SJSA1 (cell line): ENCODE measurements around the gene ADARB2. TPM values are rescaled to one million over a fixed set of nuclear protein-coding genes. Genes with fewer than 3 reads are reported as not detected.

Source experiments
- DNase-seq, 2 experiments: peaks; one replicate each; pipeline ENCODE4 v3.0.0-alpha.2; 2015 to 2020; ENCODE audit warnings: low spot score in 2 of 2, low read depth in 1 of 2
- H3K27ac ChIP-seq: fragments of 250-450 bp; sonication (Bioruptor Pico); 2 replicates; pipeline ENCODE4 v1.5.1; 2020; ENCODE audit warnings: mild to moderate bottlenecking, moderate library complexity
- H3K27me3 ChIP-seq: fragments of 250-450 bp; sonication (Bioruptor Pico); replicated peaks from 2 replicates; pipeline ENCODE4 v1.5.1; 2020; ENCODE audit warnings: mild to moderate bottlenecking, moderate library complexity
- H3K36me3 ChIP-seq: fragments of 250-450 bp; sonication (Bioruptor Pico); 2 replicates; pipeline ENCODE4 v1.5.1; 2020; ENCODE audit warnings: mild to moderate bottlenecking
- H3K4me1 ChIP-seq: fragments of 250-450 bp; sonication (Bioruptor Pico); replicated peaks from 2 replicates; pipeline ENCODE4 v1.6.1; 2021; ENCODE audit warnings: mild to moderate bottlenecking
- H3K4me3 ChIP-seq: fragments of 250-450 bp; sonication (Bioruptor Pico); 2 replicates; pipeline ENCODE4 v1.5.1; 2020; ENCODE audit warnings: mild to moderate bottlenecking
- H3K9me3 ChIP-seq: fragments of 250-450 bp; sonication (Bioruptor Pico); replicated peaks from 2 replicates; pipeline ENCODE4 v1.5.1; 2020; ENCODE audit warnings: mild to moderate bottlenecking
- total RNA-seq: library from RNA; depleted of rRNA; stranded (reverse); fragments of >200 nt; shearing (Covaris generic); gene quantifications from 2 replicates; pipeline ENCODE4 v1.2.3, GENCODE V29; 2014

The ADARB2 gene
- total RNA-seq, 1 experiment from 2014 or later = not detected

GRCh38 chr10:1413823-1414222 lies 323.5 kb downstream of the ADARB2 start:
- Histone ChIP-seq H3K4me1 (no peaks in the 10 kb centered on the region), H3K9me3 (no peaks in the 10 kb centered on the region), H3K36me3 (no peaks in the 10 kb centered on the region), H3K27ac (no peak overlapping the region), H3K4me3 (no peak overlapping the region), H3K27me3 (peaks cover 17% of the 10 kb centered on the region)
- no peak for DNase-seq

GRCh38 chr10:1413256-1413655 lies 324.1 kb downstream of the ADARB2 start:
- H3K4me1 ChIP-seq = no peaks in the 10 kb centered on the region
- peak in 1 of 2 experiments; percentile 12 for DNase-seq
- no peaks in the 10 kb centered on the region for H3K9me3 ChIP-seq
- H3K27me3 ChIP-seq = peaks cover 16% of the 10 kb centered on the region
- H3K4me3 ChIP-seq = no peak overlapping the region
- no peak overlapping the region for H3K27ac ChIP-seq
- H3K36me3 ChIP-seq = no peaks in the 10 kb centered on the region

GRCh38 chr10:1412531-1413189 lies 324.7 kb downstream of the ADARB2 start:
- H3K36me3 ChIP-seq = no peaks in the 10 kb centered on the region
- H3K27ac ChIP-seq = no peak overlapping the region
- no peaks in the 10 kb centered on the region for H3K4me1 ChIP-seq
- H3K9me3 ChIP-seq = no peaks in the 10 kb centered on the region
- DNase-seq = peak in 1 of 2 experiments; percentile 36
- H3K4me3 ChIP-seq = no peak overlapping the region
- peaks cover 16% of the 10 kb centered on the region for H3K27me3 ChIP-seq

- peaks cover 16% of the 10 kb centered on the region for H3K27me3 ChIP-seq
- peak in 1 of 2 experiments; percentile 25 for DNase-seq
- H3K4me3 ChIP-seq = no peak overlapping the region
- no peaks in the 10 kb centered on the region for H3K4me1 ChIP-seq
- no peaks in the 10 kb centered on the region for H3K9me3 ChIP-seq
- H3K27ac ChIP-seq = no peak overlapping the region
- H3K36me3 ChIP-seq = no peaks in the 10 kb centered on the region
Observed at GRCh38 chr10:1411956-1412355, 325.4 kb downstream of the ADARB2 start.

GRCh38 chr10:1411451-1411850 lies 325.9 kb downstream of the ADARB2 start:
- no peak overlapping the region for H3K4me3 ChIP-seq
- no peaks in the 10 kb centered on the region for H3K9me3 ChIP-seq

GRCh38 chr10:1410469-1411395 lies 326.6 kb downstream of the ADARB2 start:
- DNase-seq = peak in 1 of 2 experiments; percentile 39
- Histone ChIP-seq H3K27ac (no peak overlapping the region), H3K36me3 (no peaks in the 10 kb centered on the region), H3K9me3 (no peaks in the 10 kb centered on the region), H3K4me3 (no peak overlapping the region), H3K4me1 (no peaks in the 10 kb centered on the region), H3K27me3 (peaks cover 18% of the 10 kb centered on the region)

More at GRCh38 chr10:1411451-1411850, 325.9 kb downstream of the ADARB2 start:
- Histone ChIP-seq H3K27ac (no peak overlapping the region), H3K36me3 (no peaks in the 10 kb centered on the region), H3K27me3 (peaks cover 16% of the 10 kb centered on the region), H3K4me1 (no peaks in the 10 kb centered on the region)
- DNase-seq = peak in 1 of 2 experiments; percentile 28

GRCh38 chr10:1410032-1410431 lies 327.3 kb downstream of the ADARB2 start:
- Histone ChIP-seq H3K36me3 (no peaks in the 10 kb centered on the region), H3K27me3 (peaks cover 20% of the 10 kb centered on the region), H3K4me1 (no peaks in the 10 kb centered on the region), H3K27ac (no peak overlapping the region), H3K9me3 (no peaks in the 10 kb centered on the region), H3K4me3 (no peak overlapping the region)
- peak in 1 of 2 experiments; percentile 12 for DNase-seq

GRCh38 chr10:1409392-1409791 lies 327.9 kb downstream of the ADARB2 start:
- H3K27me3 ChIP-seq = peaks cover 20% of the 10 kb centered on the region
- H3K4me3 ChIP-seq = no peak overlapping the region
- DNase-seq = peak in 1 of 2 experiments; percentile 33
- no peaks in the 10 kb centered on the region for H3K4me1 ChIP-seq
- no peaks in the 10 kb centered on the region for H3K36me3 ChIP-seq
- no peaks in the 10 kb centered on the region for H3K9me3 ChIP-seq
- H3K27ac ChIP-seq = no peak overlapping the region

- Histone ChIP-seq H3K4me3 (no peak overlapping the region), H3K27ac (no peak overlapping the region), H3K9me3 (no peaks in the 10 kb centered on the region), H3K4me1 (no peaks in the 10 kb centered on the region), H3K27me3 (peaks cover 20% of the 10 kb centered on the region), H3K36me3 (no peaks in the 10 kb centered on the region)
- DNase-seq = peak in 1 of 2 experiments; percentile 33
Observed at GRCh38 chr10:1408651-1409367, 328.5 kb downstream of the ADARB2 start.

- peaks cover 14% of the 10 kb centered on the region for H3K27me3 ChIP-seq
- DNase-seq = peak in 1 of 2 experiments; percentile 36
- no peak overlapping the region for H3K4me3 ChIP-seq
- H3K36me3 ChIP-seq = no peaks in the 10 kb centered on the region
- no peak overlapping the region for H3K27ac ChIP-seq
- H3K4me1 ChIP-seq = no peaks in the 10 kb centered on the region
- H3K9me3 ChIP-seq = no peaks in the 10 kb centered on the region
Observed at GRCh38 chr10:1406967-1407945, 330.1 kb downstream of the ADARB2 start.

- H3K4me3 ChIP-seq = no peak overlapping the region
Observed at GRCh38 chr10:1406132-1406966, 331.0 kb downstream of the ADARB2 start.

More at GRCh38 chr10:1406132-1406966, 331.0 kb downstream of the ADARB2 start:
- Histone ChIP-seq H3K36me3 (no peaks in the 10 kb centered on the region), H3K9me3 (no peaks in the 10 kb centered on the region), H3K27ac (no peak overlapping the region), H3K27me3 (peaks cover 9% of the 10 kb centered on the region; the same call in 1 of the 2 replicates), H3K4me1 (no peaks in the 10 kb centered on the region)
- DNase-seq = peak in 1 of 2 experiments; percentile 32
